Endothelial cell of umbilical vein (primary cell): Measurements from ENCODE around the gene TUNAR. TPM values are rescaled to one million over a fixed set of nuclear protein-coding genes. Genes with fewer than 3 reads are reported as not detected.

ENCODE experiments used
- BruUV-seq: library from RNA; stranded (reverse); fragments of 400-500 nt; replicated peaks from 2 replicates; lab custom pipeline; 2021; lab: Mats Ljungman, UMichigan
- CTCF ChIA-PET: fragments of 300-600, 350-600 bp; sonication (Branson Sonifier 250); formaldehyde crosslinking; loops from one replicate; lab custom pipeline; 2021; ENCODE audit warnings: antibody characterized with exemption, inconsistent platforms; lab: Charles Lee
- POLR2A ChIA-PET: fragments of 300-600, 350-600 bp; sonication (Branson Sonifier 250); formaldehyde crosslinking; loops from one replicate; lab custom pipeline; 2021; ENCODE audit warnings: antibody characterized with exemption, inconsistent platforms; lab: Charles Lee
- DNase-seq: peaks from one replicate; pipeline ENCODE4 v3.0.0-alpha.2; 2011; ENCODE audit warnings: low read depth, low spot score
- FAIRE-seq: peaks from 2 replicates; lab custom pipeline; 2011; peaks lifted over from hg19 to GRCh38; lab: Jason Lieb, UNC
- H2AFZ ChIP-seq: 2 replicates; pipeline ENCODE4 v1.6.0; 2012; ENCODE audit warnings: low read depth, low read length, control low read depth, inconsistent platforms
- H3K27ac ChIP-seq: 2 replicates; pipeline ENCODE4 v1.5.1; 2011; ENCODE audit warnings: low read depth, mild to moderate bottlenecking, control low read depth, low read length, moderate library complexity; ENCODE audit not compliant: insufficient read depth
- H3K27me3 ChIP-seq, 2 experiments: 2 replicates each; pipeline versions ENCODE4 v1.6.0 to v1.6.1; 2011; ENCODE audit warnings: low read length in 2 of 2, mixed read lengths in 1 of 2; ENCODE audit not compliant: control insufficient read depth in 2 of 2, insufficient read depth in 2 of 2
- H3K36me3 ChIP-seq, 2 experiments: 2 replicates in 1 of 2; 3 replicates in 1 of 2; pipeline ENCODE4 v1.5.1; 2011; ENCODE audit warnings: low read length in 2 of 2, mild to moderate bottlenecking in 1 of 2, moderate library complexity in 1 of 2; ENCODE audit not compliant: control insufficient read depth in 2 of 2, insufficient read depth in 2 of 2; ENCODE audit errors: extremely low read depth in 1 of 2
- H3K4me1 ChIP-seq: 3 replicates; pipeline ENCODE4 v1.5.1; 2011; ENCODE audit warnings: mild to moderate bottlenecking, low read length; ENCODE audit not compliant: control insufficient read depth, insufficient read depth; ENCODE audit errors: extremely low read depth
- H3K4me2 ChIP-seq: 2 replicates; pipeline ENCODE4 v1.6.1; 2011; ENCODE audit warnings: low read length, control low read depth, mixed read lengths; ENCODE audit not compliant: insufficient read depth
- H3K4me3 ChIP-seq, 3 experiments: fragments of 200-600 bp in 1 of 3; sonication (generic), shearing (Covaris generic) in 1 of 3; replicated peaks in 1 of 3; 2 replicates each; pipeline ENCODE4 v1.5.1; 2011 to 2016; ENCODE audit warnings: control low read depth in 3 of 3, low read length in 3 of 3, mild to moderate bottlenecking in 2 of 3, inconsistent platforms in 1 of 3, low read depth in 1 of 3, moderate library complexity in 1 of 3; ENCODE audit not compliant: insufficient read depth in 1 of 3
- H3K79me2 ChIP-seq: 2 replicates; pipeline ENCODE4 v1.6.0; 2012; ENCODE audit warnings: low read length, inconsistent platforms; ENCODE audit not compliant: control insufficient read depth, insufficient read depth
- H3K9ac ChIP-seq: replicated peaks from 2 replicates; pipeline ENCODE3; 2011; ENCODE audit warnings: low read length, control low read depth; ENCODE audit not compliant: insufficient read depth; ENCODE audit errors: extremely low read depth
- H3K9me1 ChIP-seq: replicated peaks from 3 replicates; pipeline ENCODE4 v1.6.0; 2011; ENCODE audit warnings: mild to moderate bottlenecking, low read length; ENCODE audit not compliant: control insufficient read depth, insufficient read depth; ENCODE audit errors: extremely low read depth
- H3K9me3 ChIP-seq: replicated peaks from 2 replicates; pipeline ENCODE4 v1.5.1; 2012; ENCODE audit warnings: low read length, inconsistent platforms; ENCODE audit not compliant: control insufficient read depth, insufficient read depth
- H4K20me1 ChIP-seq: replicated peaks from 2 replicates; pipeline ENCODE3; 2011; ENCODE audit warnings: mild to moderate bottlenecking, low read length; ENCODE audit not compliant: control insufficient read depth, insufficient read depth; ENCODE audit errors: extremely low read depth
- CTCF ChIP-seq, 2 donors: IDR thresholded peaks; 1 replicate in 1 of 2; 2 replicates in 1 of 2; pipeline ENCODE4 v1.5.1; 2011; ENCODE audit warnings: low read length in 2 of 2, mild to moderate bottlenecking in 2 of 2, moderate library complexity in 2 of 2, control low read depth in 1 of 2, inconsistent platforms in 1 of 2, low read depth in 1 of 2; ENCODE audit not compliant: insufficient read depth in 1 of 2; ENCODE audit errors: extremely low read depth in 1 of 2
- FOS ChIP-seq: IDR thresholded peaks from 2 replicates; pipeline ENCODE4 v1.6.1; 2011; ENCODE audit warnings: mild to moderate bottlenecking, low read length, moderate library complexity, borderline replicate concordance; ENCODE audit not compliant: insufficient read depth
- GATA2 ChIP-seq: IDR thresholded peaks from 2 replicates; pipeline ENCODE4 v1.7.0; 2011; ENCODE audit warnings: low read depth, mild to moderate bottlenecking, moderate library complexity, mixed read lengths, low read length; ENCODE audit not compliant: insufficient read length, insufficient read depth
- JUN ChIP-seq: IDR thresholded peaks from 2 replicates; pipeline ENCODE4 v1.6.1; 2011; ENCODE audit warnings: borderline replicate concordance, low read depth; ENCODE audit not compliant: insufficient read length, insufficient read depth
- MAX ChIP-seq: IDR thresholded peaks from 2 replicates; pipeline ENCODE4 v1.6.1; 2011; ENCODE audit not compliant: insufficient read depth, insufficient read length
- MYC ChIP-seq: IDR thresholded peaks from one replicate; pipeline ENCODE4 v1.6.1; 2011; ENCODE audit warnings: mild to moderate bottlenecking, low read depth, low read length
- POLR2A ChIP-seq: IDR thresholded peaks from 2 replicates; pipeline ENCODE4 v1.6.1; 2012; ENCODE audit warnings: low read depth, mild to moderate bottlenecking, control low read depth, low read length
- POLR2AphosphoS5 ChIP-seq: IDR thresholded peaks from 2 replicates; pipeline ENCODE4 v1.6.1; 2012; ENCODE audit warnings: low read depth, mild to moderate bottlenecking, control low read depth, low read length, moderate library complexity; ENCODE audit not compliant: insufficient read depth
- dilution Hi-C: fragments of 300-500 bp; cut with MboI; formaldehyde crosslinking; loops from one replicate; pipeline ENCODE4 v1.15.0; 2019; ENCODE audit warnings: low sequenced_read_pairs; ENCODE audit not compliant: extremely low pct_ligation_motif_present
- intact Hi-C: fragments of 100-400 bp; cut with micrococcal nuclease; formaldehyde crosslinking; loops from one replicate; pipeline ENCODE4 v1.10.0; 2022
- polyA plus RNA-seq, 4 experiments: library from polyadenylated mRNA; depleted of rRNA in 3 of 4; stranded (reverse) in 3 of 4; unstranded in 1 of 4; fragments of >200 nt; gene quantifications; 2 replicates each; pipeline versions ENCODE4 v1.2.1 to v1.2.3, GENCODE V29; 2011 to 2012; ENCODE audit warnings: missing spikeins in 1 of 4
- total RNA-seq: library from RNA; stranded (reverse); gene quantifications from 2 replicates; pipeline ENCODE4 v1.2.3, GENCODE V29; 2021

The TUNAR gene
- total and polyA plus RNA-seq, 2 donors (not counting 3 experiments of a cell fraction or from before 2014, with no cell fraction given), result not detected

- CTCF ChIA-PET, result no interaction called here
- H3K4me3 ChIP-seq, result no peak overlapping the region
Measured at GRCh38 chr14:95877633-95878032, 1.0 kb downstream of the TUNAR start.

More at GRCh38 chr14:95877633-95878032, 1.0 kb downstream of the TUNAR start:
- H3K9me3 ChIP-seq, result no peaks in the 10 kb centered on the region
- BruUV-seq, result no TSS peak
- H3K4me2 ChIP-seq, result no peak overlapping the region
- no peaks in the 10 kb centered on the region for H3K4me1 ChIP-seq
- POLR2A ChIA-PET, result no interaction called here
- no peaks in the 10 kb centered on the region for H3K79me2 ChIP-seq
- H3K27ac ChIP-seq, result no peak overlapping the region
- no peaks in the 10 kb centered on the region for H4K20me1 ChIP-seq
- H2AFZ ChIP-seq, result no peak overlapping the region
- FAIRE-seq, result no peak
- TF ChIP-seq MYC, result no peak
- no peak for TF ChIP-seq POLR2A
- no peak for TF ChIP-seq FOS
- no peak for TF ChIP-seq GATA2
- TF ChIP-seq MAX, result no peak
- no peak for TF ChIP-seq JUN
- TF ChIP-seq CTCF (IDR thresholded peaks at IDR 0.05; ENCODE audit: extremely low read depth in 1 of 2, insufficient read depth in 1 of 2, low read depth in 1 of 2, low read length in 2 of 2), result no peak
- no peak for TF ChIP-seq POLR2AphosphoS5
- H3K9ac ChIP-seq, result no peak overlapping the region
- dilution Hi-C loops (no loop called here), intact Hi-C loops (no loop called here)
- no peaks in the 10 kb centered on the region for H3K9me1 ChIP-seq
- no peak for DNase-seq
- no peaks in the 10 kb centered on the region for H3K36me3 ChIP-seq
- peaks cover 2 to 6% of the 10 kb centered on the region in 2 experiments for H3K27me3 ChIP-seq
